PC-9 (cell line): ENCODE results near the gene ADAMTSL2. TPM values are rescaled to one million over a fixed set of nuclear protein-coding genes. Genes with fewer than 3 reads are reported as not detected.

Experiments used
- BruUV-seq: library from RNA; stranded (reverse); fragments of 400-500 nt; replicated peaks from 2 replicates; lab custom pipeline; 2021; lab: Mats Ljungman, UMichigan
- CTCF ChIA-PET: fragments of 300-600 bp; sonication (Branson Sonifier 250); formaldehyde crosslinking; loops from one replicate; lab custom pipeline; 2022; ENCODE audit warnings: antibody characterized with exemption; lab: Charles Lee
- POLR2A ChIA-PET: fragments of 300-600 bp; sonication (Branson Sonifier 250); formaldehyde crosslinking; loops from one replicate; lab custom pipeline; 2022; ENCODE audit warnings: antibody characterized with exemption; ENCODE audit not compliant: unreplicated experiment; lab: Charles Lee
- DNase-seq, 2 experiments: peaks; one replicate each; pipeline versions ENCODE4 v3.0.0 to v3.0.0-alpha.2; 2015 to 2022; ENCODE audit warnings: mixed read lengths in 1 of 2
- H2AFZ ChIP-seq: fragments of 200-600 bp; sonication (generic); 2 replicates; pipeline ENCODE4 v1.8.1; 2017; ENCODE audit warnings: antibody characterized with exemption
- H3F3A ChIP-seq: fragments of 200-600 bp; sonication (generic); 2 replicates; pipeline ENCODE4 v1.8.1; 2017; ENCODE audit warnings: antibody characterized with exemption, mild to moderate bottlenecking, low read depth; ENCODE audit not compliant: insufficient read depth
- H3K27ac ChIP-seq: fragments of 200-600 bp; sonication (generic); 2 replicates; pipeline ENCODE4 v1.6.1; 2016; ENCODE audit warnings: mixed run types
- H3K27me3 ChIP-seq: fragments of 200-600 bp; sonication (generic); 2 replicates; pipeline ENCODE4 v1.6.1; 2016; ENCODE audit warnings: low read depth, mixed run types; ENCODE audit not compliant: insufficient read depth
- H3K36me3 ChIP-seq: fragments of 200-600 bp; sonication (generic); 2 replicates; pipeline ENCODE4 v1.6.1; 2016; ENCODE audit warnings: low read depth, mixed run types
- H3K4me1 ChIP-seq: fragments of 200-600 bp; sonication (generic); replicated peaks from 2 replicates; pipeline ENCODE4 v1.6.1; 2016; ENCODE audit warnings: mixed run types; ENCODE audit not compliant: insufficient read depth
- H3K4me2 ChIP-seq: fragments of 200-600 bp; sonication (generic); 2 replicates; pipeline ENCODE4 v1.6.1; 2017; ENCODE audit warnings: mixed run types
- H3K4me3 ChIP-seq: fragments of 200-600 bp; sonication (generic); 2 replicates; pipeline ENCODE4 v1.6.1; 2016; ENCODE audit warnings: mixed run types
- H3K79me2 ChIP-seq: fragments of 200-600 bp; sonication (generic); 2 replicates; pipeline ENCODE4 v1.6.1; 2017; ENCODE audit warnings: low read depth, mixed run types
- H3K9me2 ChIP-seq: fragments of 200-600 bp; sonication (generic); 2 replicates; pipeline ENCODE4 v1.8.1; 2017; ENCODE audit warnings: mild to moderate bottlenecking; ENCODE audit not compliant: insufficient read depth
- H3K9me3 ChIP-seq: fragments of 200-600 bp; sonication (generic); 2 replicates; pipeline ENCODE4 v1.8.1; 2016; ENCODE audit warnings: low read depth; ENCODE audit not compliant: insufficient read depth
- H4K20me1 ChIP-seq: fragments of 200-600 bp; sonication (generic); 2 replicates; pipeline ENCODE4 v1.8.1; 2017; ENCODE audit not compliant: insufficient read depth
- EZH2 ChIP-seq: fragments of 200-600 bp; sonication (generic); IDR thresholded peaks from 2 replicates; pipeline ENCODE4 v1.8.0; 2017; ENCODE audit warnings: antibody characterized with exemption, low read depth
- intact Hi-C: fragments of 100-400 bp; cut with micrococcal nuclease; formaldehyde crosslinking; loops from one replicate; pipeline ENCODE4 v1.10.0; 2022; ENCODE audit not compliant: unreplicated experiment
- total RNA-seq: library from RNA; stranded (reverse); gene quantifications from 2 replicates; pipeline ENCODE4 v1.2.3, GENCODE V29; 2021
- TF ChIP-seq, protein P1 (sequence below): fragments of 200-600 bp; sonication (generic); conservative IDR thresholded peaks from 2 replicates; pipeline ENCODE4 v1.6.1; 2017; ENCODE audit warnings: mixed run types, antibody characterized with exemption, mild to moderate bottlenecking, moderate library complexity

Gene ADAMTSL2
- total RNA-seq, 1 experiment from 2014 or later: 0.39 TPM

DNA sequence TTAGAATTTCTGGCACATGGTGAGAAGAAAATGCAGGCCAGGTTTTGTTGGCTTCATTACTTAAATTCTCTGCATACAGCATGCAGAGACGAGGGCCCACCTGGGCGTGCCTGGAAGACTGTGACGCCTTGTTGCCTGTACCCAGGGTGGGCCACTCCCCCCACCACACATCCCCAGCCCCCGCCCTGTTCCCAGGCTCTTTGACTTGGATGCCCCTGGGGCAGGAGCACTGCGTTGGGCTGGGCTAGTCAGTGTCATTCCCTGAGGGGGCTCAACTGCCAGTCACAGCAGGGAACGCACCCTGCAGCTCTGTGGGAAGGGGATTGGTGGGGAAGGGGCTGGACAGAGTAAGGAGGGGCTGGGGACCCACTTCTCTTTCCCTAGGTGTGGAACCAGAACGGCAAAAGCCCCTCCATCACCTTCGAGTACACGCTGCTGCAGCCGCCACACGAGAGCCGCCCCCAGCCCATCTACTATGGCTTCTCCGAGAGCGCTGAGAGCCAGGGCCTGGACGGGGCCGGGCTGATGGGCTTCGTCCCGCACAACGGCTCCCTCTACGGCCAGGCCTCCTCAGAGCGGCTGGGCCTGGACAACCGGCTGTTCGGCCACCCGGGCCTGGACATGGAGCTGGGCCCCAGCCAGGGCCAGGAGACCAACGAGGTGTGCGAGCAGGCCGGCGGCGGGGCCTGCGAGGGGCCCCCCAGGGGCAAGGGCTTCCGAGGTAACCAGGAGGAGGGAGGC lies 19.6 kb downstream of the ADAMTSL2 start:
- Histone ChIP-seq H3K27ac (no peak overlapping the region), H3K4me1 (no peaks in the 10 kb centered on the region), H3K9me2 (no peaks in the 10 kb centered on the region), H3K36me3 (no peaks in the 10 kb centered on the region), H3K79me2 (no peaks in the 10 kb centered on the region), H3F3A (no peaks in the 10 kb centered on the region), H3K9me3 (no peaks in the 10 kb centered on the region), H4K20me1 (no peaks in the 10 kb centered on the region; the same call in 1 of the 2 replicates), H3K27me3 (peaks cover 90% of the 10 kb centered on the region), H2AFZ (no peak overlapping the region), H3K4me3 (no peak overlapping the region), H3K4me2 (no peak overlapping the region)
- TF ChIP-seq, protein P1, sequence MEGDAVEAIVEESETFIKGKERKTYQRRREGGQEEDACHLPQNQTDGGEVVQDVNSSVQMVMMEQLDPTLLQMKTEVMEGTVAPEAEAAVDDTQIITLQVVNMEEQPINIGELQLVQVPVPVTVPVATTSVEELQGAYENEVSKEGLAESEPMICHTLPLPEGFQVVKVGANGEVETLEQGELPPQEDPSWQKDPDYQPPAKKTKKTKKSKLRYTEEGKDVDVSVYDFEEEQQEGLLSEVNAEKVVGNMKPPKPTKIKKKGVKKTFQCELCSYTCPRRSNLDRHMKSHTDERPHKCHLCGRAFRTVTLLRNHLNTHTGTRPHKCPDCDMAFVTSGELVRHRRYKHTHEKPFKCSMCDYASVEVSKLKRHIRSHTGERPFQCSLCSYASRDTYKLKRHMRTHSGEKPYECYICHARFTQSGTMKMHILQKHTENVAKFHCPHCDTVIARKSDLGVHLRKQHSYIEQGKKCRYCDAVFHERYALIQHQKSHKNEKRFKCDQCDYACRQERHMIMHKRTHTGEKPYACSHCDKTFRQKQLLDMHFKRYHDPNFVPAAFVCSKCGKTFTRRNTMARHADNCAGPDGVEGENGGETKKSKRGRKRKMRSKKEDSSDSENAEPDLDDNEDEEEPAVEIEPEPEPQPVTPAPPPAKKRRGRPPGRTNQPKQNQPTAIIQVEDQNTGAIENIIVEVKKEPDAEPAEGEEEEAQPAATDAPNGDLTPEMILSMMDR: no peak
- TF ChIP-seq EZH2: no peak
- intact Hi-C loops: no loop called here
- ChIA-PET POLR2A (no interaction called here), CTCF (interaction anchor here (0.6 kb wide), 1 partner anchor 124 kb away, joined by 3 read pairs; no protein-coding TSS in a partner anchor)
- no peak for DNase-seq
- BruUV-seq: no TSS peak

DNA sequence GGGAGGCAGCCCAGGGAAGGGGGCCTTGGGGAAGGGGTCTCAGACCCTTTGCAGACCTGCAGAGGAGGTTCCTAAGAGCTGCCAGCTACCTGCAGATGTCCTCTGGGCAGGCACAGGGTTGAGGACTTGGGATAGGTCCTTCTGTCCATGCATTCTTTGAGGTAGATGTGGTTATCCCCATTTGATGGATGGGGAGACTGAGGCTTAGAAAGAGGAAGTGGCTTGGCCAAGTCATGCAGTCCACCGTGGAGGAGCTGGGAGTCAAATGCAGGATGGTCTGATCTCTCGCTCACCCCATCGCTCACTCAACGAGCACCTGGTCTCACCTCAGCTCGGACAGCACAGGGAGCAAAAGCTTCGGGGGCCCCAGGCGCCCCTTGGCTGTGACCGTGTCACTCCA lies 20.2 kb downstream of the ADAMTSL2 start:
- Histone ChIP-seq H3K4me1 (no peaks in the 10 kb centered on the region), H3K4me3 (no peak overlapping the region), H3K9me2 (no peaks in the 10 kb centered on the region), H3K9me3 (no peaks in the 10 kb centered on the region), H4K20me1 (no peaks in the 10 kb centered on the region; the same call in 1 of the 2 replicates), H3F3A (no peaks in the 10 kb centered on the region), H3K27ac (no peak overlapping the region), H3K36me3 (no peaks in the 10 kb centered on the region), H2AFZ (no peak overlapping the region), H3K4me2 (no peak overlapping the region), H3K79me2 (no peaks in the 10 kb centered on the region), H3K27me3 (peaks cover 88% of the 10 kb centered on the region)
- CTCF ChIA-PET: no interaction called here
- TF ChIP-seq, protein P1: no peak
- intact Hi-C loops: no loop called here
- DNase-seq: no peak
- no TSS peak for BruUV-seq
- POLR2A ChIA-PET: no interaction called here

DNA sequence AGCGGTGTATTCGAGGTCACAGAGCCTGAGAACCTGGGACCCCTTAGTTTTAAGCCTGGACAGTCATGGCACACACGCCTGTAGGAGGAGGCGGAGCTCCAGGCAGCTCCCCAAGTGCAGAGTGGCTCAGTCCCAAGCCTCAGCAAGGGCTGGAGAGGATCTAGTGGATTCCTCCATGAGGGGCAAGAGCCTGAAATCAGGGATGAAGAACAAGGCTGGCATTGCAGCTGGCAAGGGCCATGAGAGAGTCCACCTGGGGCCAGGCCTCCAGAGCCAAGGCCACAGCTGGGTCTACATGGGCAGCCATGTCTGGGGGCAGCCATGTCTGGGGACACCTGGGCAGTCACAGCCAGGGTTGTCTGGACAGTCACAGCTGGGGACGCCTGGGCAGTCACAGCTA lies 21.9 kb downstream of the ADAMTSL2 start:
- Histone ChIP-seq H3K27ac (no peak overlapping the region), H3K27me3 (peaks cover 87% of the 10 kb centered on the region), H3K4me3 (no peak overlapping the region), H3K4me2 (no peak overlapping the region), H4K20me1 (no peaks in the 10 kb centered on the region; the same call in 1 of the 2 replicates), H3K36me3 (no peaks in the 10 kb centered on the region), H3K4me1 (no peaks in the 10 kb centered on the region), H3K9me3 (no peaks in the 10 kb centered on the region), H3F3A (no peaks in the 10 kb centered on the region), H3K9me2 (no peaks in the 10 kb centered on the region), H2AFZ (no peak overlapping the region), H3K79me2 (no peaks in the 10 kb centered on the region)
- intact Hi-C loops: no loop called here
- POLR2A ChIA-PET: no interaction called here
- DNase-seq: no peak
- TF ChIP-seq EZH2: no peak
- TF ChIP-seq, protein P1: no peak
- BruUV-seq: no TSS peak
- CTCF ChIA-PET: interaction anchor here (0.5 kb wide), 1 partner anchor 179 kb away, joined by 6 read pairs; no protein-coding TSS in a partner anchor
